IPS-15b (cell line): Measurements from ENCODE around the gene CPTP.

Experiments used
- H3K27me3 ChIP-seq: one replicate; pipeline ENCODE4 v1.6.1; 2013; ENCODE audit warnings: low read length; ENCODE audit not compliant: control insufficient read depth, insufficient read depth
- H3K36me3 ChIP-seq: one replicate; pipeline ENCODE4 v1.6.1; 2013; ENCODE audit warnings: low read length; ENCODE audit not compliant: control insufficient read depth, insufficient read depth
- H3K4me1 ChIP-seq: one replicate; pipeline ENCODE4 v1.6.1; 2013; ENCODE audit warnings: mild to moderate bottlenecking, low read length; ENCODE audit not compliant: control insufficient read depth, insufficient read depth
- H3K4me3 ChIP-seq: one replicate; pipeline ENCODE4 v1.5.1; 2013; ENCODE audit warnings: low read depth, low read length
- H3K9ac ChIP-seq: one replicate; pipeline ENCODE4 v1.6.1; 2013; ENCODE audit warnings: low read depth, mild to moderate bottlenecking, low read length
- H3K9me3 ChIP-seq: one replicate; pipeline ENCODE4 v1.6.1; 2013; ENCODE audit warnings: mild to moderate bottlenecking, low read length; ENCODE audit not compliant: control insufficient read depth, insufficient read depth

CPTP gene

DNA sequence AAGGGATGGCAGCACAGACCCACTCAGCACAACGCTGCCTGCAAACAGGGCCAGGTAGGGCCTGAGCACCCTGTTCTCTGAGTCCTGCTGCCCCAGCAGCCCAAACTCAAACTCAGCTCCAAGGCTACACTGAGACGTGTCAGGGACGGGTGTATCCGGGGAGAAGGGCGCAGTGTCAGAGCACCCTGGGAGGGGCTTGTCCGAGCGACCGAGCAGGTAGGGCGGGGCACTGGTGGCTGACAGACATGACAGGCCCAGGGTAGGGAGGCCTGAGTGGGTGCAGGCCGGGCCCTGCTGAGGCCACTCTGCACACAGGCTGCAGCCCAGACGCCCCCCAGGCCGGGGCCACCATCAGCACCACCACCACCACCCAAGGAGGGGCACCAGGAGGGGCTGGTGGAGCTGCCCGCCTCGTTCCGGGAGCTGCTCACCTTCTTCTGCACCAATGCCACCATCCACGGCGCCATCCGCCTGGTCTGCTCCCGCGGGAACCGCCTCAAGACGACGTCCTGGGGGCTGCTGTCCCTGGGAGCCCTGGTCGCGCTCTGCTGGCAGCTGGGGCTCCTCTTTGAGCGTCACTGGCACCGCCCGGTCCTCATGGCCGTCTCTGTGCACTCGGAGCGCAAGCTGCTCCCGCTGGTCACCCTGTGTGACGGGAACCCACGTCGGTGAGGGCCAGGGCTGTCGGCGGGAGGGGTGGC, 38.8 kb upstream of the CPTP start:
- Histone ChIP-seq H3K36me3 (no peaks in the 10 kb centered on the region), H3K4me3 (no peak overlapping the region)

DNA sequence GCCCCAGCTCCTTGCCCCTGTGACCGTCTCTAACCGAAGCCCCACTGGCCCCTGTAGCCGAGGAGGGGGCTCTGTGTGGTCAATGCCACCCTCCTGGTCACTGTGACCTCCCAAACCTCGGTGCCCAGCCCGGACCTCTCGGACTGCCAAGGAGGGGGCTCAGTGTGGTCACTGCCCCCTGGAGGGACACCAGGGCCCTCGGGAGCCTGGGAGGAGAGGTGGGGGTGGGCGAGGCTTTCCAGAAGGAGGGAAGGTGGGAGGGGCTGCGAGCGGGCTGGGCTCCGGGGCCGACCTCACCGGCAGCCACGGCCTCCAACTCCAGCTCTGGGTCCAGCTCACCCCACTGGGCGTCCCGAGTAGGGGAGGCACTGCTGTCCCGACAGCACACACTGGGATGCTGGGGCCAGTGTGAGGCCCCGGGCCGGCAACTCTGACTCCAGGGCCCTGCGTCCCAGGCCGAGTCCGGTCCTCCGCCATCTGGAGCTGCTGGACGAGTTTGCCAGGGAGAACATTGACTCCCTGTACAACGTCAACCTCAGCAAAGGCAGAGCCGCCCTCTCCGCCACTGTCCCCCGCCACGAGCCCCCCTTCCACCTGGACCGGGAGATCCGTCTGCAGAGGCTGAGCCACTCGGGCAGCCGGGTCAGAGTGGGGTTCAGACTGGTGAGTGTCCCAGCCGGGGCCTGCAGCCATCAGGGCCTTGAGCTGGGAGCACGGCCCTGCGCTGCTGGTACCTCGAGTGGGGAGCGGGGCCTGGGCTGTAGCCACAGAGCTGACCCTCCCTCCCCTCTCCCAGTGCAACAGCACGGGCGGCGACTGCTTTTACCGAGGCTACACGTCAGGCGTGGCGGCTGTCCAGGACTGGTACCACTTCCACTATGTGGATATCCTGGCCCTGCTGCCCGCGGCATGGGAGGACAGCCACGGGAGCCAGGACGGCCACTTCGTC, 38.0 kb upstream of the CPTP start:
- Histone ChIP-seq H3K27me3 (no peaks in the 10 kb centered on the region), H3K4me3 (no peak overlapping the region), H3K9ac (no peak overlapping the region), H3K4me1 (no peaks in the 10 kb centered on the region), H3K36me3 (no peaks in the 10 kb centered on the region), H3K9me3 (no peaks in the 10 kb centered on the region)

More for the DNA sequence above, 38.8 kb upstream of the CPTP start:
- no peaks in the 10 kb centered on the region for H3K9me3 ChIP-seq
- H3K4me1 ChIP-seq = no peaks in the 10 kb centered on the region
- H3K9ac ChIP-seq = no peak overlapping the region
- H3K27me3 ChIP-seq = no peaks in the 10 kb centered on the region

DNA sequence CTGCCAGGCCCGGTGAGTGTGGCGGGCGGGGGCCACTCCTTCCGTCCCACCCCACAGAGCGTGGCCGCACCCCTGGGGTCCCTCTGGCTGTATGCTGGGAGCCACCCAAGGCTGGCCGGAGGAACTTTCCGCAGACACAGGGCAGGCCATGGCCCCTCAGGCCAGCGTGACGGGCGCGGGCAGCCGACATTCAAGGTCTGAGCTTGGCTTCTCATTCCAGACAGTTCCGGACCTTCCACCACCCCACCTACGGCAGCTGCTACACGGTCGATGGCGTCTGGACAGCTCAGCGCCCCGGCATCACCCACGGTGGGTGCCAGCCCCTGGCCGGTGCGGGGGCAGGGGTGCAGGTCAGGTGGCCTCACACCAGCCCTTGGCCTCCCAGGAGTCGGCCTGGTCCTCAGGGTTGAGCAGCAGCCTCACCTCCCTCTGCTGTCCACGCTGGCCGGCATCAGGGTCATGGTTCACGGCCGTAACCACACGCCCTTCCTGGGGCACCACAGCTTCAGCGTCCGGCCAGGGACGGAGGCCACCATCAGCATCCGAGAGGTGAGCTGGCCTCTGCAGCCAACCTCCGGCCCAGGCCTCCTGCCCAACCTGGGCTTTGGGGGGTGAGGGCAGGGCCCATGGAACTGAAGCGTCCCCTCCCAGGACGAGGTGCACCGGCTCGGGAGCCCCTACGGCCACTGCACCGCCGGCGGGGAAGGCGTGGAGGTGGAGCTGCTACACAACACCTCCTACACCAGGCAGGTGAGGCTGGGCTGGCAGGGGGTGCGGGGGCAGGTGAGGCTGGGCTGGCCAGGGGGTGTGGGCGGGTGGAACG, 37.1 kb upstream of the CPTP start:
- H3K27me3 ChIP-seq = no peaks in the 10 kb centered on the region
- H3K36me3 ChIP-seq = no peaks in the 10 kb centered on the region
- H3K4me1 ChIP-seq = no peaks in the 10 kb centered on the region
- no peak overlapping the region for H3K4me3 ChIP-seq
- no peak overlapping the region for H3K9ac ChIP-seq
- no peaks in the 10 kb centered on the region for H3K9me3 ChIP-seq

DNA sequence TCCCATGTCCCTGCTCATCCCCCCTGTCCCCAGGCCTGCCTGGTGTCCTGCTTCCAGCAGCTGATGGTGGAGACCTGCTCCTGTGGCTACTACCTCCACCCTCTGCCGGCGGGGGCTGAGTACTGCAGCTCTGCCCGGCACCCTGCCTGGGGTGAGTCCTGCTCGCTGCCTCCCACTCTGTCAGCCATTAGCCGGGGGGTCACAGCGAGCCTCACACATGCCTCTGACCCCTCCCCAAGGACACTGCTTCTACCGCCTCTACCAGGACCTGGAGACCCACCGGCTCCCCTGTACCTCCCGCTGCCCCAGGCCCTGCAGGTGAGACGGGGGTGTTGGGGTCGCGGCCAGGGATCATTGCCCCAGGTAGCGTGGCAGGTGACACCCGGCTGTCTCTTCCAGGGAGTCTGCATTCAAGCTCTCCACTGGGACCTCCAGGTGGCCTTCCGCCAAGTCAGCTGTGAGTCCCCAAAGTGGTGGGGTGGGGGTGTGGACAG, 34.3 kb upstream of the CPTP start:
- Histone ChIP-seq H3K4me3 (no peak overlapping the region), H3K27me3 (no peaks in the 10 kb centered on the region), H3K4me1 (no peaks in the 10 kb centered on the region), H3K9ac (no peak overlapping the region), H3K36me3 (no peaks in the 10 kb centered on the region), H3K9me3 (no peaks in the 10 kb centered on the region)

DNA sequence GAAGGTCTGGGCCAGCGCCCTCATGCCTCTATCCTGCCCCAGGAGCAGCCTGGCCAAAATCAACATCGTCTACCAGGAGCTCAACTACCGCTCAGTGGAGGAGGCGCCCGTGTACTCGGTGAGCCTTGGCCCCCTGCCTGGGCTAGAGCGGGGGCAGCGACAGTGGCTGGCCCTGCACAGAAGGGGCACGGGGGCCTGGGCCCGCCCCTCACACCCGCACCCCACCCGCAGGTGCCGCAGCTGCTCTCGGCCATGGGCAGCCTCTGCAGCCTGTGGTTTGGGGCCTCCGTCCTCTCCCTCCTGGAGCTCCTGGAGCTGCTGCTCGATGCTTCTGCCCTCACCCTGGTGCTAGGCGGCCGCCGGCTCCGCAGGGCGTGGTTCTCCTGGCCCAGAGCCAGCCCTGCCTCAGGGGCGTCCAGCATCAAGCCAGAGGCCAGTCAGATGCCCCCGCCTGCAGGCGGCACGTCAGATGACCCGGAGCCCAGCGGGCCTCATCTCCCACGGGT, 33.5 kb upstream of the CPTP start:
- Histone ChIP-seq H3K9me3 (no peaks in the 10 kb centered on the region), H3K4me3 (no peak overlapping the region), H3K36me3 (peaks cover 6% of the 10 kb centered on the region), H3K4me1 (no peaks in the 10 kb centered on the region), H3K27me3 (no peaks in the 10 kb centered on the region), H3K9ac (no peak overlapping the region)

DNA sequence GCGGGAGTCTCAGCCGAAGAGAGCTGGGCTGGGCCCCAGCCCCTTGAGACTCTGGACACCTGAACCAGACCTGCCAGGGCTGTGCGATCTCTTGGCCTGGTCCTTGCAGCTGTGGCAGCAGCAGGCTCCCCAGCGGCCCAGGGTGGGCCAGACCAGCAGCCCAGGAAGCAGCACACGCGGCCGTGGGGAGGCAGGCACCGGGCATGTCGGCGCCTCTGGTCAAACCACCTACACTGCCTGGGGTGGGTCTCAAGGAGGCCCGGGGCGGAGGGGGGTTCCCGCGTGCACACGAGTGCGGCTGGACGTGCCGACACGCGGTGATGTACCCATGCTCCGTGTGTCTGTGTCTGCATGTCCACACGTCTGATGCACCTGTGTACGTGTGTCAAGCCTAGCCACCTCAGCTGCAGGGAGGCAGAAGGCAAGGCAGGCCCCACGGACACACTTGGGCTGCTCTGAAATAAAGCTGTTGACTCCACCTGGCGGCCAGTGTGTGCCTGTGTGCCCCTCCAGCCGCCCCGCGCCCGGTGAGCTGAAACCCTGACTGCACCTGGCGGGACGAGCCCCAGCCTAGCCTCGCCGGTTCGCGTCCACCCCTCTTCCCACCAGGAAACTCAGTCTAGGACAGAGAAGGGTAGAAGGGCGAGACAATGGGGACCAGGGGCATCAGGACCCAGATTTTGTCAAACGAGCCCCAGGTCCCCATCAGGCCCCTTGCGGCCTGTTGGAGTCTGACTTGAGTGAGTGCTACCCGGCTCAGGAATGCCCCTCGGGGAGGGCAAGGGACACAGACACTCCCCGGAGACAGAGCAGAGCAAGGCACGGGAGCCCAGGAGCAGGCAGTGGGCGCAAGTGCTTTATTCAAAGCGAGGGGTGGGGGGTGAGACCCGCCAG, 32.8 kb upstream of the CPTP start:
- H3K27me3 ChIP-seq = no peaks in the 10 kb centered on the region
- H3K9me3 ChIP-seq = no peaks in the 10 kb centered on the region
- H3K36me3 ChIP-seq = peaks cover 8% of the 10 kb centered on the region
- no peak overlapping the region for H3K4me3 ChIP-seq
- no peak overlapping the region for H3K9ac ChIP-seq
- H3K4me1 ChIP-seq = no peaks in the 10 kb centered on the region

DNA sequence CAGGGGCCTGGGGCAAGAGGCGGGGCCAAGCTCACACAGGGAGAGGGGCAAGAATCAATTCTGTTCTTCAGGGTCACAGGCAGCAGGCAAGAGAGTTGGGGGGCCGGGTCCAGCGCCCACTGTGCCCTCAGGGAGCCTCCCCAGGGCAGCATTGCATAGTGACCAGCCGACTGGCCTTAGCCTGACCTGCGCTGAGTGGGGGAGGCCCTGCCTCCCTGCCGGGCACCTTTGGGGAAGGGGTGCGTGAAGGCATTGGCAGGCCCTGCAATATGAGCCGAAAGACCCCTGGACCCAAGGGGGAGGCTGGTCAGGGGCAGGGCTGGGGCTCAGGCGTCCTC, 32.2 kb upstream of the CPTP start:
- Histone ChIP-seq H3K36me3 (peaks cover 8% of the 10 kb centered on the region), H3K9ac (no peak overlapping the region), H3K4me3 (no peak overlapping the region), H3K4me1 (no peaks in the 10 kb centered on the region), H3K27me3 (no peaks in the 10 kb centered on the region), H3K9me3 (no peaks in the 10 kb centered on the region)

DNA sequence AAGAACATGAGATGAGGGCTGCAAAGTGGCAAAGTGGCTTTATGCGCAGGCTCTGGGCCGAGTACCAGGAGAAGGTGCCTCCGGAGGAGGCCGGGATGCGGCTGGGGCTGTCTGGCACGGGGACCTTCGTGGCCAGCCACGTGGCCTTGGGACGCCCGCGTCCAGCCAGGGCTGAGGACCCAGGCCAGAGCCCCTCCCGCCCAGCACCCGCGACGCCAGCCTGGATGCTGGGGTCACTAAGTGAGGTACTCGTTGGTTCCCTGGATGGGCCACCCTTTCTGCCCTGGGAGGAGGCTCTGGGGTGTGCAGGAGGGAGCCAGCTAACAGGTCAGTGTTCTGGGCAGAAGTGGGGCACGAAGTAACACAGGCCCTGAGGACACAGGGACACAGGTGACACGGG, 31.8 kb upstream of the CPTP start:
- H3K9ac ChIP-seq = no peak overlapping the region
- no peak overlapping the region for H3K4me3 ChIP-seq
- H3K27me3 ChIP-seq = no peaks in the 10 kb centered on the region
- H3K36me3 ChIP-seq = peaks cover 8% of the 10 kb centered on the region
- no peaks in the 10 kb centered on the region for H3K4me1 ChIP-seq
- H3K9me3 ChIP-seq = no peaks in the 10 kb centered on the region

DNA sequence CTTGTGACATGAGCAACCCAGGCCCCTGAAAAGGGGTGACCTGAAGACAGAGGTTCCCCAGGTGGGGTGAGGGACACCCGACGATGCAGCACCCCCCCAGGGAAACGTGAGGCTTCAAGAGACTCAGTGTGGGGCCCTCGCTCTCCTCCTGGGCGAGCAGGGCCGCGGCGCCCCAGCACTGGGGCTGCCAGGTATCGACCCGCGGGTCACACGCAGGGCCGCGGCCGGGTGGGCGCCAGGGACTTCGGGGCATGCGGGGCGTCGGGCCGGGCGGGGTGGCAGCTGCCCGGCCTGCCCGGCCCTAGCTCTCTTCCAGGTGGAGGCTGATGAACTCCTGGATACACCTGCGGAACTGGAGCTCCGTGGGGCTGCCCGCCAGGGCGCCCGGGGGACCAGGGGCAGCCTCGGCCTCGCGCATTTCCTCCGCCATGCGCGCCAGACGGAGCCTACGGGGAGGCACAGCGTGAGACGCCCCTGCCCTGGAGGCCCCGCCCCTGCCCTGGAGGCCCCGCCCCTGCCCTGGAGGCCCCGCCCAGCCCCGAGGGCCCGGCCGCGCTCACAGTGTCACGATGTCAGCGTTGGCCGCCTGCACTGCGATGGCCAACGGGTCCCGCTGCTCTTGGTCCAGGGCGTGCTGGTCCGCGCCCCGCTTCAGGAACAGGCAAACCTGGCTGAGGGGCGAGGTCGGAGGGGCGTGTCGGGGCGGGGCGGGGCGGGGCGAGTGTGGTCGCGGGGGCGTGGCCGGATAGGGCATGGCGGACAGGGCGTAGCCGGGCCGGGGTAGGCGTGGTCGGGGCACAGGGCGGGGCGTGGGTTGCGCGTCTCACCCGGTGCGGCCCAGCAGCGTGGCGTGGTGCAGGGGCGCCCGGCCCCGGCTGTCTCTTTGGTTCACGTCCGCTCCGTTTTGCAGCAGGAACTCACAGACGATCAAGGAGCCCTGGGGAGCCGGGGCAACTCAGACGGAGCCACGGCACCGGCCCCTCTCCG, 31.0 kb upstream of the CPTP start:
- Histone ChIP-seq H3K9me3 (no peaks in the 10 kb centered on the region), H3K27me3 (no peaks in the 10 kb centered on the region), H3K4me3 (peak overlapping the region; percentile 26), H3K9ac (no peak overlapping the region), H3K36me3 (peaks cover 8% of the 10 kb centered on the region), H3K4me1 (no peaks in the 10 kb centered on the region)

DNA sequence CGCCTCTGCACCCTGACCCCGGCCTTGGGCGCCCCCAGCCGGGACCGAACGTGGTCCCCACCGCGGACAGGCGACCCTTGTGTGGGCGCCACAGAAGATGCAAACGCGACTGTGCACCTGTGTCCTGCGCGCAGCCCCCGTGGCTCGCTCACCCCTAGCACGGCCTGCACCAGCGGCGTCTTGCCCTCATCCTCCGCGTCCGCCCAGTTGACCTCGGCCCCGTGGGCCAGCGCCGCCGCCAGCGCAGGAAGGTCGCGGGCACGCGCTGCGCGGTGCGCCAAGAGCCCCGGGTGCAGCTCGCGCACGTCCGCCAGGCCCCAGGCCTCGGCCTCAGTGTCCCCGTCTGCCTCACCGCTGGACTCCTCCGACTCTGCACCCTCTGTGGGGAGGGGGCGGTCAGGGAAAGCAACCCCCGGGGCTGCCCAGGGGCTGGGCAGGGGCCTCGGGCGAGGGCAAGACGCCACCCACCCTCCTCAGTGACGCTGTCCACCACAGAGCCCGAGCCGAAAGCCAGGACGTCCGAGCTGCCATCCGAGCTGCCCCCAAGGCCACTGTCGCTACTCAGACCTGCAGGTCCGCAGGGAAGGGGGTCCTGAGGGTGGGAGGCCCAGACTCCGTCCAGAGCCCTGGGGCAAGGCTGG, 30.2 kb upstream of the CPTP start:
- Histone ChIP-seq H3K9me3 (no peaks in the 10 kb centered on the region), H3K4me1 (no peaks in the 10 kb centered on the region), H3K4me3 (peak overlapping the region; percentile 26), H3K27me3 (no peaks in the 10 kb centered on the region), H3K36me3 (peaks cover 8% of the 10 kb centered on the region), H3K9ac (no peak overlapping the region)
